HG02798 (cell line): ENCODE results near the gene NOS2.

Source experiments
- ATAC-seq: cut with Tn5 transposase; IDR thresholded peaks from one replicate; pipeline ENCODE4 v1.9.1; 2021; ENCODE audit warnings: mild to moderate bottlenecking; ENCODE audit not compliant: unreplicated experiment, poor library complexity

The NOS2 gene

DNA sequence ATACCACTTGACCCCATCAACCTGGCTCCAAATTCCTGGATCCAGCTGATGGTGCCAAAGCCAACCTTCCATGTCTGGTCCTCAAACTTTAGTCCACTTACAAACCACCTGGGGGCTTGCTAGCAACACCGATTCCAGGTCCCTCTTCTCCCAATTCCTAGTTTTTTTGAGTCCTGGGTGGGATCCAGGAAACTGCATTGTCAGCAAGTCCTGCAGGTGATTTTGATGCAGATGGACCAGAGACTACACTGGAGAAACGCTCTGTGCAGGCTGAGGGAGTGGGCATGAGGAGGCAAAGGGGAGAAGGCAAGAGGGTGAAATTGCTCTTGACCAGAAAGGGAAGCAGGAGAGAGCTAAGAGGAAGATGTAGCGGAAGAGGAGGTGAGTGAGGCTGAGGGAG lies 21.0 kb upstream of the NOS2 start:
- ATAC-seq = no peak

DNA sequence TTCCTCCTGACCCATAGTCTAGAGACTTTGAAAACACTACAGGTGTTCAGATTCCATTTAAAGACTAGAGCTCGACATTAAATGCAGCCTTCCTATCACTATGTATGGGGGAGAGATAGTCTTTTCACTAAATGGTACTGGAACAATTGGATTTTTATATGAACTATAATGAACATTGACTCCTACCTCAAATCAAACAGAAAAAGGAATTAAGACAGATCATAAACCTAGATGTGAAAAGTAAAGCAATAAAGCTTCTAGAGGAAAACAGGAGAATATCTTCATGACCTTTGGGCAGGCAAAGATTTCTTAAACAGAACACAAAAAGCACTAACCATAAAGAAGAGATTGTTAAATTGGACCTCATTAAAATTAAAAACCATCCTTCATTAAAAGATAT lies 18.8 kb upstream of the NOS2 start:
- ATAC-seq = no peak

DNA sequence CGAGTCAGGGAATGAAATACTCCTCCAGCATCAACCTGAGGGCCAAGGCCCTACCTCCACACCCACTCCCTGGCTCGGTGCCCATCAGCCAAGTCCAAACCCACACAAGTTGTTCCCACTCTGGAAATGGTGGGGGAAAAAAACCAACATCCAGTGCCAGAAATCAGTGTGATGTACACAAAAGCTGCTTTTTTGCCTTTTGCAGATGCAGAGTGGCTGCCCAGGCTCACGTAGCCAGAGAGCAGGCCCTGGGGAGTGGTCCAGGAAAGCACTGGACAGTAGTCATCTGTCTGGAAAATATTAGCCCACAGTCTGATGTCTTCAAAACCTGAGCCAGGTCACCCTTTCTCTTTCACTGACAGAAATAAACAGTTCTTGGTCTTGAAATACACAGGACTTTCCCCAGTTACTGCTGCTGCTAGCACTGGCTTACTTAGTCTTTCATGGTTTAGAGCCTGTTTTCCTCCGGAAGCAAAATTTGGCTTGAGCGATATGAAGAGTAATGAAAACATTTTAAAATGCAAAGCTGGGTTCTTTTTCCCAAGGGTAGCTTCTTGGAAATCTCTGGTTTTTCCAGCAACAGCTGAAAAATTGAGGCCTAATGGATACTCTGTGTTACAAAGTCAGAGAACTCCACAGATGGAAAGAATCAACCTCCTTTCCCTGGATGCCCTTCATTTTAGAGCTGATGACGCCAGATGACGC lies 18.2 kb upstream of the NOS2 start:
- no peak for ATAC-seq

DNA sequence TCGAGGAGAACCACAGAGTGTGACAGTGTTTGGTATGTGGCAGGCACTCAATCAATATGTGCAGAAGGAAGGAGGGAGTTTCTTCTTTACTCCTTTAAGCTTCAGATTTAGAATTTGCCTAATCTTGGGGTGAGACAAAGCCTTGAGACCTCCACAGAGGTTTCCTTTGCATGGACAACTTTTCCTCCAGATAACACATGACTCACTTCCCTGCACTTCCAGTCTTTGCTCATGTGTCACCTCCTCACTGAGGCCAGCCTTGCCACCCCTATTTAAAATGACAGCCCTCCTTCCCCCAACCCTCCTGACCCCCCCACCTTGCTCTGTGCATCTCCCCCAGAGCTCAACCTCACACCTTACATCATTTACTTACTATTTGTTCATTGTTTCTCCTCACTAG lies 17.4 kb upstream of the NOS2 start:
- ATAC-seq = no peak

DNA sequence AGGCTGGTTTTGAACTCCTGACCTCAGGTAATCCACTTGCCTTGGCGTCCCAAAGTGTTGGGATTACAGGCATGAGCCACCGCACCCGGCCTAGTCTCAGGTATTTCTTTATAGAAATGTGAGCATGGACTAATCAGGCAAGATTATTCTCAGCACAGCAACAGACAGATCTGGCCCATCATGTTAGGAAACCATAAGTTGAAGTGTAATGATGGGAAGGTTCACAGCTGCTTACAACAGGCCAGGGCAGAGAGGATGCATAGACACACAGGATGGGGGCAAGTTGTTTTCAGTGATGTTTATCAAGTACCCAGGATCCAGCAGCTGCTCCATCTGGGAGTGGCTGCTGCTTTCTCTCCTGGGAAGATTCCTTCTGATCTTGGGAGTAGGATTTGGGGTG lies 16.6 kb upstream of the NOS2 start:
- no peak for ATAC-seq

DNA sequence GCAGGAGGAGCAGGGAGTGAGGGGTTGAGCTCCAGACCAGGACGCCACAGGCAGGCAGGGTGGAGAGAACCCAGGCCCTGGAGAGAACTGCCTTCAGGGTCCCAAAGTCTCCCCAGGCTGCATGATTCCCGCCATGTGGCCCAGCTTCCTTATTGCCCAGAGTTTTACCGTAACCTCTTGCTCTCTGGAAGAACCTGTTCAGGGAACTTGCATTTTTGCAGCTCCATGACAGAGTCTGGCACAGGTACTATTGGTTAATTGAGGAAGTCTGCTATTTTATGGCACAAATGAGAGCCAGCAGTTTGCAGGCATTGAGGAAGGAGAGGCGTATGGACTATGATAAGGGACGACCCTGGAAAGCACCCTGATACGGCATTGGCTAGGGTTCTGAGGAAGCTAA lies 11.6 kb upstream of the NOS2 start:
- ATAC-seq = no peak

DNA sequence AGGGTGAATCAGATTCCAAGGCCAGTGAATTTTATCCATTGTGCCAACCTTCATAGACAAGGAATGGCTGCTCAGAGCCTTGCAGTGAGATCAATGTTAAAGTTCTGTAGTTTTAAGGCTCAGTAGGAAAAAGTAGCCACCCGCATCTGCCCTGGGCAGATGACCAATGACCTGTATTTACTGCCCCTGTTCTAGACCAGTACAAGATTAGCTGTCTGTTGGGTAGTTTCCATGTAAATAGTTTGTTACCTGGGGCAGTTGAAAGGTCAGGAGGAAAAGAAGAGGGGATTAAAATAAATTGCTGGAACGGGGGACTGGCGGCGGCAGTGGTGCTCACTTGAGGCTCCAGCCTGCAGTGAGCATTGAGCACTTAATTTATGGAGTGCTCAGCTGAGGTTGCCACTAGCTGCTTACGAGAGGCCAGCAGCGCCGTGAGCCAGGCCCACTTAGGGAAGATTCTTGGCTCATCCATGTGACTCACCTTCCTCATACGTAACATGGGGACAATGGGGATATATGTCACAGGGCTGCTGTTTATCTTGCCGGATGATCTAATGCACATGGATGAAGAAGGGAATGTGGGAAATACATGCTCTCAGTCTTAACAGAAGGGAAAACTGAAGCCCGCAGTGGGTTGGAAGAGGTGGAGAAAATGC lies 10.7 kb upstream of the NOS2 start:
- no peak for ATAC-seq

DNA sequence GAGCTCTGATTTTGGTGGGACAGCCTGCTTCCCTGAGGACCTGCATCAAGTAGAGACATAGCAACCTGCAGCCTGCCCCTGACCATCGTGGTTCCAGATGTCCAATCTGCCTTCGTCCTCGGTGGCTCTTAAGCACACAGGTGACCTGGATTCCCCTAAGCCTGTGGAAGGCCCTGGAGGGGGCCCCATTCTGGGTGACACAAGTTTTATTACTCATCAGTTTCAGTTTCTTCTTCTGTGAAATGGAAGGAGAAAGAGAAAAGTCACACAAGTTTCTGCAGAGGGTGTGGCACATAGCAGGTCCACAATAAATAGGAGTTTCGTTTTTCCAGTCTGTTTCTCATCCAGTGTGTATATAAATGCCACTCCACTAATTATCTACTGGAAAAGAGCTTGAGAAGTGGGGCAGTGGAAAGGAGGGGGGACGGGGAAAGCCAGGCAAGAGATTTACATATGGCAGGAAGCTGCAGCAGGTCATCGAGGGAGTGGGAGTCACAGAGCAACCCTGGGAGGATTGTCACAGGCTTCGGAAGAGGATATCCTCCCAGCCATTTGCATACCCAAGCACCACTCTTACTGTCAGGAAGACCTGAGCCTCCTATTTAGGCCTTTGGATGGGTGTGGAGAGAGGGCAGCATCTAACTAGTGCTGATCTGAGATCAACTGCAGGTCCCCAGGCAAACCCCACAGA lies 10.0 kb upstream of the NOS2 start:
- ATAC-seq = peak; percentile 44

DNA sequence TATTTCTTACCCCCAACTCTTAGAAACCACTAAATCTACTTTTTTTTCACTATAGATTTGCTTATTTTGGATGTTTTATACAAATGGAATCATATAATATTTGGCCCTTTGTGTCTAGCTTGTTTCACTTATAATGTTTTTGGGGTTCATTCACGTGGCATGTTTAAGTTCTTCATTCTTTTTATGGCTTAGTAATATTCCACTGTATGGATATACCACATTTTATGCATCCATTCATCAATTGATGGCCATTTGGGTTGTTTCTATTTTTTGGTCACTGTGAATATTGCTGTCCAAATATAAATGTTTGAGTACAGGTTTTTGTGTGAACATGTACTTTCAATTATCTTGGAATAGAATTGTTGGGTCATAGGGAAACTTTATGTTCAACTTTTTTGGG lies 9.2 kb upstream of the NOS2 start:
- no peak for ATAC-seq

DNA sequence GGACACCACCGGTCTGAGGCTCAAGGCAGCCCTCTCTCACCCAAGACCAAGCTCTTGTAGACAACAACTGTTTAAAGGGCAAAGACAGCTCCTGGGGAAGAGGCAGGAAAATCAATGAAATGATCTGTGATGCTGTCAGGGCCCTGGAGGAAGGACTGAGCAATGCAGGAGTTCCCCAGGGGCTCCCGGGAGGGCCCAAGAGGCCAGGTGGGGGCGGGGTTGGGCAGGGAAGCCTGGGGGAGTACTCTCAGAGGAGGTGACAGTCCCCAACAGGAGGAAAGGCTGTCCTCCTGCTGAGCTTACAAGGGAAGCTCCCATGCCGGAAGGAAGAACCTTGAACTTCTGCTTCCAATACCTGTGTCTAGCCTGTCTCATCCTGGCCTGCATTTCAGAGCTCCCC lies 8.3 kb upstream of the NOS2 start:
- no peak for ATAC-seq

DNA sequence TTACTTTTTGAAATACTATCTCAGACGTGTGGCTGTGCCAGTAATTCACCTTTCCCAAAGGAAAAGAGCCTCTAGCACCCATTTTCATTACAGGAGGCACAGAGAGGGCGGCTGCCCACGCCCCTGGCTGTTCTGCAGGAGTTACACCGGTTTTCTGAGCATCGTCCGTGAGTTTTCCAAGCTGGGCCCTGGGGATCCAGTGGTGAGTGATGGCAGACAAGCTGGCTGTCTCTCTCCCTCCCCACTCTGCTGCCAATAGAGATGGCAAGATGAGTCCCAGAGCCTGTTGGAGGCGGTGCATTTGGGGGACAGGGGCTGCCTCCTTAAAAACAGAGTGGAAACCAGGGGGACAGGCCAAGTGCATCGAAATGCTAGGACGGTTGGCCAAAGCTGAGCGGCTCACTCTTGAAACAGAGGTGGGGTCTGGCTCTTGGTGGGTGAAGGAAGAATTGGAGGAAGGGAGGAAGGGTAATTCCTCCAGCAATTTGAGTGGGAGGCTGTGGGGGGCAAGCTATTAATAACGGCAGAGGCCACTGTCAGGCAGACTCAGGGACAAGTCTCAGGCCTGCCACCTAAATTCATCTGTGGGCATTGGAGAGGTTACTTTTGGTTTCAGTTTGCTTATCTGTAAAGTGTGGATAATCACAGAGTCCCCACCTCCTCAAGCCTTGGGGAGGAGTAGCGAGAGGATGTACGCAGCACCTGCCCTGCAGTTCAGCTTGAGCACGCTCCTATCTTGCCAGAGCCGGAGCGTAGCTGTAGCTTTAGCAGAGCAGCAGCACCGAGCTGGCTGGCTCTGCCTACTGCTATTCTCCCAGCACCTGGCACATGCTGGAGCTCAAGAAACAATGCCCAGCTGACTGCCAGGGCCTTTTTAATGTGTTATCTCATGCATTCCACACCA lies 7.5 kb upstream of the NOS2 start:
- ATAC-seq = peak; percentile 65

DNA sequence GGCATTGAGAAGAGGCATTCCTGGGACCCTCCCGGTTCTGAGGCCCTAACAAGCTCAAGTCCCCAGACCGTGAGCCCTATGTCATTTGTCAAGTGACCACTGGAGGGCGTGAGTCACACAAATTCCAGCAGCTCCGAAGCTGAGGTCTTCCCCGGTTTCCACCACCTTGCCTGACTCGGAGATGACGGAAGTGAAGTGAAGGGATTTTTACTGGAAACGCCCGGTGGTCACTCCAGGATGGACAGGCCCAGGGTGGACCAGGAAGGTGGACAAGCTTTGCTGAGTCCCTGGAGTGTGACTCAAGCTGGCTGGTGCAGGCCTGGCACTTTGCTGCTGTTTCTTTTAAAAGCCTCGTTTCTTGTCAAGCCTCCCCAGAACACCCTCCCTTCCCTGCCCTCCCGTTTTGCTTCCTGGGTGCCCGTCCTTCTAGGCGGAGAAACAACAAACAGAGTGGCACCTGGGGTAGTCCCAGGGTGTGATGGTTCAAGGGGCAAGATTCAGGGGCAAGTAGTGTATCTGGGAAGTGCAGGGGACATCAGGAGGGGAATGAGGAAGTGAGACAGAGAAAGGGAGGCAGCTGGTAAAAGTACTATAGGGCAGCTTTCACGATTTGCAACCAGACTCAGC lies 5.3 kb upstream of the NOS2 start:
- ATAC-seq = peak; percentile 48

DNA sequence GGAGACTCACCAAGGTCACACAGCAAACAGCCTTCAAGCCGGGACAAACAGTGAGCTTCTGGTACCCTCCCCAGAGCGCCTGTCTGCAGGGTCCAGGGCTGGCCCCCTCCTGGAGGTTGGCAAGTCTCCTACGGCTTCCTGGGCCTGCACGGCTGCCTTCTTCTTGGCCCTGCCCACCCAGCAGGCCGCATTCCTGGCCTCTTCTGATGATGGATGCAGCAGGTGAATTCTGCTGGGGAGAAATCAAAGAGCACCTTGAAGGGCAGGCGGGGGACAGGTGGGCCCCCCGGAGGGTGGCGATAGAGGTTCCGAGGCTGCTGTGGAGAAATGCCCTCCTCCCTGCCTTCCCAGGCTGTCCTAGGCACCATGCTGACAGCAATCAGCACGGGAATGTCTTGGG lies 3.8 kb upstream of the NOS2 start:
- no peak for ATAC-seq

DNA sequence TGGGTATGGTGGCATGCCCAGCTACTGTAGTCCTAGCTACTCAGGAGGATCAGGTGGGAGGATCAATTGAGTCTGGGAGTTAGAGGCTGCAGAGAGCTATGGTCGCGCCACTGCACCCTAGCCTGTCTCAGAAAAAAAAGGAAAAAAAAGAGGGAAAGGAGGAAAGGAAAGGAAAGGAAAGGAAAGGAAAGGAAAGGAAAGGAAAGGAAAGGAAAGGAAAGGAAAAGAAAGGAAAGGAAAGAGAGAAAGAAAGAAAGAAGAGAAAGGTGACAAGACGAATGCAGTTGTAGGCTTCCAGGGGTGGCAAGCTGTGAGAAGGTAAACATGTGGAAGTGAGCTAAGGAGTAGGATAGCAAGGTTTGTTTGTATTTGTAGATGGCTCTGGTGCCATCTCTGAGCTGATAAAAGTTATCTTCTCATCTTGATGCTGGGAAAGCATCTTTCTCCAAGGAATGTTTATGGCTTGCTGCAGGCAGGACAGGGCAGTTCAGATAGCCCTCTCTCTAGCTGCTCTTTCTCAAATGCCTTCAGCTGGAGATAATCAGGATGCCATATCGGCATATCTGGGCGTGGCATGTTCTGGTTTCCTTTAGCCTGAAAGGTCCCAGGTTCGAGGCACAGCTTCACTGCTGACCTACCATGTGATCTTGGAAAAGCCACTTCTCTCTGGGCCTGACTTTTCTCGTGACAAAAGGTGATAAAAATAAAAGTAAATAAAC lies 2.8 kb upstream of the NOS2 start:
- ATAC-seq = no peak

DNA sequence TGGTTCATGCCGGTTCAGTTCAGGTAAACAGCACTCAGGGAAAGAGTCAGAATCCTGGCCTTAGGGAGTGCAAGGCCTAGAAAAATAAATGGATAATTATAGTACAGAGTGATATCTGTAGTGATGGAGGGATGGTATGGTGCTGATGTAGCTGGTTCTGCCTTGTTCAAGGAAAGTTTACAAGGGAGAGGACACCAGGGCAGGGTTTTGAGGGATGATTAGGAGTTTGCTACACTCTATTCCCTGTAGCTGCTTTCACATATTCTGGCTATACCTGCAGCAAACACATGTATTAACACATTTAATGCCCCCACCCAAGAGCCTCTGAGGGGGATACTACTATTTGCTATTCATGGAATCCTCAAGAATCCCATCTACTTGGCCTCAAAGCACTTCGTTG lies 1.7 kb upstream of the NOS2 start:
- ATAC-seq = no peak

DNA sequence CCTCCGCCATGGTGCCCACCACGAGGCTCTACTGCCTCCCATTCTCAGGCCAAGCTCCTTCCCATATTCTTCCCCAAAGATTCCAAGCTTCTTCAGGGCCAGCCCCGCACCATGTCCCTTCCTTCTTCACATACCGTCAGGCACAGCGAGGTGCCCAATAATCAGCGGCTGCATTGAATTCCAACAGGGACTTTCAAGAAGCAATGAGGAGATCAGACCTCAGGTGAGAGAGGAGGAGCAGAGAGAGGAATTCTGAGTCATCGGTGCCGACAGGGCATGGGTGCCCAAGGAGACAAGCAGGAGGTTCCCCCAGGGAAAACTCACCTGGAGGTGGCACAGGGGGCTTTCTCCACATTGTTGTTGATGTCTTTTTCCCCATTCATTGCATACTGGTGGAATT lies 2.0 kb downstream of the NOS2 start:
- no peak for ATAC-seq

DNA sequence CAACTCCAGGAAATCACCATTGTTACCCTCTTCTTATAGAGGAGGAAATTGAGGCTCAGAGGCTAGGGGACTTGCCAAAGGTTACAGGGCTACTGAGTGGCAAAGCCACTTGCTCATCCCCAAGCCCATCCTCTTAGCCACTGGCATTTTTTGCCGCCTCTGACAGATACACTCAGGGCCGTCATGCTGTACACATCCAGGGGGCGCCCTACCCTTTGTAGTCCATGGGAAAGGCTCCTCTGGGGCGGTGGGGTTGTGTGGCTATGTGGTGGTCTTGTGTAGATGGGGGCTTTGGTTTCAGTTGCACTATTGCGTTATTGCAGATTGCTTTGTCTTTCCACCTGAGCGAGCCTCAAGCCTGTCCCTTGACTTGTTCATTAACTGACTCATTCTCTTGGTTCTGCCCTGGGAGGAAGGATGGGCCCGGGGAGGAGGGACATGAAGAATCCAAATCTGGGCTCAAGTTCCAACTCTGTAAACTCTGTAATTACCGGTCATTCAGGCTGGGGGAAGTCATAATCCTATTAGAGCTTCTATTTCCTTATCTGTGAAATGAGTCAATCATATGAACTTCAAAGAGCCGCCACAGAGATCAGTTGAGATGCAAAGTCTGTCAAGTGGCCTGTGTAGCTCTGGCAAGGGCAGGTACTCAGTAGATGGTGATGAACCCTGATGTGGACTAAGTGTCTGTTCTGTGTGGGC lies 2.8 kb downstream of the NOS2 start:
- ATAC-seq = no peak

DNA sequence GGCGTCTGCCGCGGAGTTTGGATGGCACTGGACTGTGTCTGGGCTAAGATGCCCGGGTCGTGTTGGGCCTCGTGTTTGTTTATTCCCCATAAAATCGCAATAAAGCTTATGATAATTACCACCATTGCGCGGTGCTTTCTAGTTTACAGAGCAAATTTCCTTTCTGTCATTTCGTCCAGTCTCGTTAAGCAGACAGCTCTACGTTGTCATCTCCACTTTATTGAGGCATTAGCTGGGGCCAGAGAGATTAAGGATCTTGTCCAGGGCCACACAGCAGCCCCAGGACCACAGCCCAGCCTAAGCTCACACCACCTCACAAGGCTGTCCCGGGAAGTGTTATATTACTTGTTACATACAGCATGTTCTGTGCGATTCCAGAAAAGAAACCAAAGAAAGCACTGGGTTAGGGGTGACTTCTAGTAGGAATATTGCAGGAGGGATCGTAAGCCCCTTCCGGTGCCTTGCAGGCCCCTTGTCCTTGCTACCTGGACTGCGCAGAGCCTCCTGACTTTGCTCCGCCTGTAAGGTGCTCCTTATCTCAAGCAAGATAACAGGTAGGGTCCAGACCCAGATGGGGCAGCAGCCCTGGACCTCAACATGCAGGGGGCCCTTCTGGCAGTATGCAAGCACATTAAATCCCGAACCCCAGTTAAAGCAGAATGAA lies 6.3 kb downstream of the NOS2 start:
- no peak for ATAC-seq
